Mammary epithelial cell (primary cell): ENCODE results near the gene COL12A1.

Experiments used
- CTCF ChIP-seq, 2 donors: IDR thresholded peaks in 1 of 2; conservative IDR thresholded peaks in 1 of 2; 2 replicates each; pipeline ENCODE4 v1.5.1; 2011 to 2012; ENCODE audit warnings: inconsistent platforms in 2 of 2, low read length in 2 of 2, mild to moderate bottlenecking in 2 of 2, control low read depth in 1 of 2, low read depth in 1 of 2; ENCODE audit not compliant: insufficient read depth in 1 of 2; ENCODE audit errors: extremely low read depth in 1 of 2
- EZH2 ChIP-seq: IDR thresholded peaks from 2 replicates; pipeline ENCODE4 v1.6.1; 2012; ENCODE audit warnings: low read length, inconsistent platforms, borderline replicate concordance

GRCh38 chr6:75098709-75099108 is 107.1 kb downstream of the COL12A1 start:
- TF ChIP-seq CTCF (conservative IDR thresholded peaks at IDR 0.05 in 1 of 2, IDR thresholded peaks at IDR 0.05 in 1 of 2; ENCODE audit: extremely low read depth in 1 of 2, insufficient read depth in 1 of 2, low read depth in 1 of 2, low read length in 2 of 2), result no peak
- TF ChIP-seq EZH2, result no peak
